ENCODE measurements around the gene MYCBPAP.

Gene MYCBPAP

DNA sequence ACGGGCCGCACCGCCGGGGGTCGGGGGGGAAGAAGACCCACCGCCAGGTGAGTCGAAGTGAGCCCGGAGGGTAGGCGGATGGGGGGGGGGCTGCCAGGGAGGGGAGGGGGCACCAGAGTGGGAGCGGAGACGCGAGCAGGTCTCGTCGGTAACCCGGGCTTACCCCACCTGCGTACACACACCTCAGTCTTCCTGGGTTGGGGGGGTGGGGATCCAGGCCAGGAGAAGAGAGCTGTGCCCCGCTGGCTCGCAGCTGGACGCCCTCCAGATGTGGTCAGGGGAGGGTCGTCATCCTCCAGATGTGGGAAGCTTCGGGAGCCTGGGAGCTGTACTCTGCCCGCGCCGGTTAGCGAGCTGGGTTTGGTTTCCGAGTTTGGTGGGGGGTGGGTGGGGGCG, 53.5 kb downstream of the MYCBPAP start:
- no peak for DNase-seq (ENCODE audit: low read depth, low spot score)
- H3K4me3 ChIP-seq (ENCODE audit: low read length) = no peak overlapping the region

DNA sequence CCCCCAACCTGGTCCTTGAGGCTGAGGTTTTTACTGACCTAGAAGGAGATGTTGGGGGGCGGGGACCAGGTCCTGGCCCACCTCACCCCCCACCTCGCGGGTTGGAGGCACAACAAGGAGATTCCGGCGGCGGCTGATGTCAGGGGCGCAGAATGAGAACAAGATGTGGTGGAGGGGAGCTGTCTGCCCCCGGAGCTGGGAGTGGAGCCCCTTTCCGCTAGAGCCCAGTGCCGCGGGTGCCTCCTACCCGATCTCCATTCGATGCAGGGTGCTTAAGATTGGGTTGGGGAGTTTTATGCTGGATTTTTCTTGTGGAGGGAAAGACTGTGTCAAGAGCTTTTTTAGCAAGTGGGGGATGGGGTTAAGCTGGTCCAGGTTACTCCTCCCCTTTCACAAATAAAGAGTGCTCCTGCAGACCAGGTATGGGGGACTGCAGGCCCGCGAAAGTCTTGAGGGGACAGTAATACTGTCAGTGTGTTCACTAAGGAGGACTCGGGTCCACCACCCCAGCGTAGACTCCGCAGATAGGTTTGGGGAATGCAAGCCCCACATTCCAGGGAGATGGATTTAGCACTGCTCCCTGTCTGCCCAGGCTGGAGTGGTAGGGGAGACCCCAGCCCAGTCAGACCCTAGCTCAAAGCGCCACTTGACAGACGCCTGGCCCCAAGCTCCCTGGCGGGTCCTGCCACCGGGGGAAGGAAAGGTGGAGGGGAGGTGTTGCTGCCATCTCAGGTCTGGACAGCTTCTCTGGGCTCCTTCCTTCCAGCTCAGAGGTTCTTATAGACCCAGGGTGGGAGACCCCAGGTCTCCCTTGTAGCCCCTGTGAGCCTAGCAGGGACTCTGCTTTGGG, 54.2 kb downstream of the MYCBPAP start:
- no peak overlapping the region for H3K4me3 ChIP-seq (ENCODE audit: low read length)
- DNase-seq (ENCODE audit: low read depth, low spot score) = no peak

DNA sequence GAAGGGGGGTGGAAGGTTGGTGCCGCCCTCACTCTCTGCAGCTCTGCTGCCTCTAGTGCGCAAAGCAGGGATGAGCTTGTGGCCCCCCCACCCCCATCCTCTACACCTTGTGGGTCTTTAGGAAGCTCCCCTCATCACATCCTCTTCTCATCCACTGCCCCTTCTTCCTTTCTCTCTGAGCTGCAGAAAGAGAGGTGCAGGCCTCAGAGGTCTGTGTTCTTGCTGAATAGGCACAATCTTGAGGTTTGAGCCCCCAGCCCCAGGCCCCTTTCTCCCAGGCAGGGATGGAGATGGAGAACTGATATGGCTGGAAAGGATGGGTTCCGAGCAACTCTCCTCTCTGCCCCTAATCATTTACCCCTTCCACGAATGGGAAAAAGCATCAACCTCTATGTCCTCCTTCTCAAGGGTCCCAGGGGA, 54.9 kb downstream of the MYCBPAP start:
- DNase-seq (ENCODE audit: low read depth, low spot score) = no peak
- H3K4me3 ChIP-seq (ENCODE audit: low read length) = no peak overlapping the region

GRCh38 chr17:50564916-50565315, 56.7 kb downstream of the MYCBPAP start:
- DNase-seq (ENCODE audit: low read depth, low spot score) = no peak
- no peak overlapping the region for H3K4me3 ChIP-seq (ENCODE audit: low read length)

DNA sequence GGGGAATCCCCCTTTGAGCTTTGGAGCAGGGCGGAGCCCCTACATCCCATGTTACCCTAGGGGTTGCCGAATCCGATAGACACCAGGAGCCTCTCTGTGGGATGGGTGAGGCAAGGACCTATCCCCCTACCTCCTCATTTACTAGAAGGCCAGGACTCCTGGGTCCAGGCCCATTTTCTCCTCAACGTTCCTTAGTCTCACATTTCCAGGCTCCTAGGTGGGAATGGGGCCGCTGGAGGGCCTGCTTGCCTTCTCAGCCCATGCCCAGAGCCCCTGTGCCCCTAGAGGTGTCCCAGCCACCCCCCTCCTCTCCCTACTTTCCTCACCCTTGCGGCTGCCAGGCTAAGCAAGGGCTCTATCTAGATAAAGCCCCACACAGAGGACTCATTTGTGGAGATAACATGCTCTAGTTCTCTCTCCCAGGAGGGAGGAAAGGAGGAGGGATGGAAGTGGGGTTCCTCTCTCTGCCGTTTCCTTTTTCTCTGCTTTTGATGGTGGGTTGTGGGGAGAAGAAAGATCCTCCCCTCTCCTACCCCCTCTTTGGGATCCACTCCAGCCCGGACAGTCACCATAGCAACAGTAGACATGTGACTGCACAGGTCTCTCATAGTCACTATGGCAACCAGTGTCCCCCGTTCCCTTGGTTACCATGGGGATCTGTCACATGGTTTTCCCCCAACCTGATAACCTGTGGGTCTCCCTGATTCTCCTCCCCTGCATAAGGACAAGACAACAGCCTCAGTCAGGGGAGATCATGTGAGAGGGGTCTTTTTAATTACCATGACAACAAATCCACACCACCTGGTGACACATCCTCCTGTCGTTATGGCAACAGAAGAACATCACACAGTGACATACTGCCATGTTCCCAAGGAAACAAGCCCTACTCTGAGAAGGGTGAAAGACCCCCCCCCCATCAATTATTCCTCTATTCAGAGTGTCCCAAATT, 57.4 kb downstream of the MYCBPAP start:
- no peak for DNase-seq (ENCODE audit: low read depth, low spot score)
- H3K4me3 ChIP-seq (ENCODE audit: low read length) = no peak overlapping the region

DNA sequence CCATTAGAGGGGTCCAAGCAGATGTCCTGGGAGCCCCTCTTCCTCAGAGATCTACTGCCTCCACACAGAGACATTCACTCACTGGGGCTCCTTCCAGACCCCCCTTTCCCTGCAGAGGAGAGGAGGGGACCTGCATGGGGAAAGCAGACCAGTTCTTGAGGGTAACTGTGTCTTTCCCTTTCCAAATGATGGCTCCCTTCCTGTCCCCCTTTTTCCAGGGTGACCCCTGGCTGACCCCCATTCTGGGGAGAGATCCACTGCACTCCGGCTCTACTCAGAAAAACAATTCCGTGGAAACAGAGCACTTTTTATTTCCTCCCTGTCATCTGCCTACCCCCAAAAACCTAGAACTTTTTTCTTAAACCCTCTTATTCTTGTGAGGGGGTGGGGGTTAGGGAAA, 58.6 kb downstream of the MYCBPAP start:
- H3K4me3 ChIP-seq (ENCODE audit: low read length) = no peak overlapping the region
- DNase-seq (ENCODE audit: low read depth, low spot score) = no peak

- DNase-seq (ENCODE audit: low read depth, low spot score) = no peak
These were observed 60.4 kb downstream of the MYCBPAP start for GRCh38 chr17:50568659-50569058.

GRCh38 chr17:50569592-50569991, 61.4 kb downstream of the MYCBPAP start:
- H3K4me3 ChIP-seq (ENCODE audit: low read length) = no peak overlapping the region
- DNase-seq (ENCODE audit: low read depth, low spot score) = no peak

More at GRCh38 chr17:50568659-50569058, 60.4 kb downstream of the MYCBPAP start:
- no peak overlapping the region for H3K4me3 ChIP-seq (ENCODE audit: low read length)

DNA sequence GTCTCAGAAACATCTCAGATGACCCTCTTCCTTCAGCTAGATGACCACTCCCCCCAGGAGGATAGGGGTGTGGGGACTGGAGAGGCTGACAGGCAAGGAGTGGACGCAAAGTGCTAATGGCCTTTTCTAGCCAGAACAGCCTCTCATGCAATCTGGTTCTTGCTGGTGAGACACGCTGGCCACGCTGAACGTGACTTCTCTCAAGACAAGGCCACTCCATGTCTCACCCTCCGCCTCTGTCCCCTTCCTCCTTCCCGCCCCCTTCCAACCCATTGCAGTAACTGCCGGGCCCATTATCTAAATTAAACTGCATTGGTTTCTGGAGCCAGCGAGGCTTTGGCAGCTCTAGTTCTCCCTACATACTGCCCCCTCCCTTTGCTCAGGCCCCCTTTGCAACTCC, 61.8 kb downstream of the MYCBPAP start:
- H3K4me3 ChIP-seq (ENCODE audit: low read length) = no peak overlapping the region
- no peak for DNase-seq (ENCODE audit: low read depth, low spot score)

DNA sequence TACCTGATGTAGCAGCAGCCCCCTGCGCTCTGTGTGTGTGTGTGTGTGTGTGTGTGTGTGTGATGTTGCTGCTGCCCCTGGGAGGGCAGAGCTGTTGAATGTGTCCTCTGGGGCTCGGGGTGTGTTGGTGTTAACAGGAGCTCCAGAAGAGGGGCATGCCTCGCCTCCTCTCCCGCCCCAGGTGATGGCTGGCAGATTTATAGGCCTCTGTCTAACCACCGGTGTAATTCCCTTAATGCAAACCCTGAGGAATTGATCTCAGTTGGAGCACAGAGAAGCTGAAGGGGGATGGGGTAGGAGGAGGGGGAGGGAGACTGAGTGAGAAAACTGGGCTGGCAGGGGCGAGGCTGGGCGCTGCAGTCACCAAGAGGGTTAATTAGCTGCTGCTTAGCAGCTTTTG, 62.3 kb downstream of the MYCBPAP start:
- no peak overlapping the region for H3K4me3 ChIP-seq (ENCODE audit: low read length)
- no peak for DNase-seq (ENCODE audit: low read depth, low spot score)

DNA sequence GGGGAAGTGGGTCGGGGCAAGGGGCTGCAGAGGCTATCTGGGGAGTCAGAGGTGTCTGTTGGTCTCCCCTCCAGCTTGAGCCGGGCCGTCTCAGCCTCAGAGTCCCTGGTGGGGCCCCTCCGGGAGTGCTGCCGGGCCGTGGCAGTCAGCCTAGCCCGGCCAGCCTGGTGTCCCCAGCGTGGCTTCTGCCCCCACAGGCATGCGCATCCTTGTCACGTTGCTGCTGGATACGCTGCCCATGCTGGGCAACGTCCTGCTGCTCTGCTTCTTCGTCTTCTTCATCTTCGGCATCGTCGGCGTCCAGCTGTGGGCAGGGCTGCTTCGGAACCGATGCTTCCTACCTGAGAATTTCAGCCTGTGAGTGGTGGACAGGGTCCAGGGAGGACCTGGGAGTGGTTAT, 63.4 kb downstream of the MYCBPAP start:
- no peak for DNase-seq (ENCODE audit: low read depth, low spot score)
- H3K4me3 ChIP-seq (ENCODE audit: low read length) = no peak overlapping the region

DNA sequence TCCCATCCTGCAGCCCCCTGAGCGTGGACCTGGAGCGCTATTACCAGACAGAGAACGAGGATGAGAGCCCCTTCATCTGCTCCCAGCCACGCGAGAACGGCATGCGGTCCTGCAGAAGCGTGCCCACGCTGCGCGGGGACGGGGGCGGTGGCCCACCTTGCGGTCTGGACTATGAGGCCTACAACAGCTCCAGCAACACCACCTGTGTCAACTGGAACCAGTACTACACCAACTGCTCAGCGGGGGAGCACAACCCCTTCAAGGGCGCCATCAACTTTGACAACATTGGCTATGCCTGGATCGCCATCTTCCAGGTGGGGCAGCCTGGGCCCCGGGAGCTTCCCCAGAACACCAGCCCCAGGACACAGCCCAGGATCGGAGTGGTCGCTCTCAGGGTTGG, 64.3 kb downstream of the MYCBPAP start:
- DNase-seq (ENCODE audit: low read depth, low spot score) = no peak

GRCh38 chr17:50573866-50574611, 65.8 kb downstream of the MYCBPAP start:
- no peak overlapping the region for H3K4me3 ChIP-seq (ENCODE audit: low read length)
- no peak for DNase-seq (ENCODE audit: low read depth, low spot score)

More for the DNA sequence above, 64.3 kb downstream of the MYCBPAP start:
- H3K4me3 ChIP-seq (ENCODE audit: low read length) = no peak overlapping the region

GRCh38 chr17:50575581-50576210, 67.5 kb downstream of the MYCBPAP start:
- no peak overlapping the region for H3K4me3 ChIP-seq (ENCODE audit: low read length)
- no peak for DNase-seq (ENCODE audit: low read depth, low spot score)

GRCh38 chr17:50576864-50577263, 68.6 kb downstream of the MYCBPAP start:
- H3K4me3 ChIP-seq (ENCODE audit: low read length) = no peak overlapping the region
- no peak for DNase-seq (ENCODE audit: low read depth, low spot score)

DNA sequence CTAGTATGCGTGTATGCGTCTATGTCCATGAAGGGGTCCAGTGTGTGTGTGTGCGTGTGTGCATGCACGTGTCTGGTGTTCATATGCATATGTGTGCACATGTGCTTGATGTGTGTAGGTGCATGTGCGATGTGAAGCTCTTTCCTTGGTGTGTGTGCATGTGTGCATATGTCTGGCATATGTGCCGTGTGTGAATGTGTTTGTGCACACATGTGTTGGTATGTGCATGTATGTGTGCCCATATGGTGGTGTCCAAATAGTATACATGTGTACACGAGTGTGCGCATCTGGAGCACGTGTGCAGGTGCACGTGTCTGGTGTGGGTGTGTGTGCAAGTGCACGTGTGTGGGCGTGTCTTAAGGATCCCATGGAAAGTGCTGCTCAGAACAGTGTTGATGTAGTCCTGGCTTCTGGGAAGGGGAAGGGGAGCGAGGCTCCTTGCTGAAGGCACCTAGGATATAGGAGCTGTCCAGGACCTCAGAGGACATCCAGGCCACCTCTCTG, 69.3 kb downstream of the MYCBPAP start:
- no peak overlapping the region for H3K4me3 ChIP-seq (ENCODE audit: low read length)
- DNase-seq (ENCODE audit: low read depth, low spot score) = no peak

DNA sequence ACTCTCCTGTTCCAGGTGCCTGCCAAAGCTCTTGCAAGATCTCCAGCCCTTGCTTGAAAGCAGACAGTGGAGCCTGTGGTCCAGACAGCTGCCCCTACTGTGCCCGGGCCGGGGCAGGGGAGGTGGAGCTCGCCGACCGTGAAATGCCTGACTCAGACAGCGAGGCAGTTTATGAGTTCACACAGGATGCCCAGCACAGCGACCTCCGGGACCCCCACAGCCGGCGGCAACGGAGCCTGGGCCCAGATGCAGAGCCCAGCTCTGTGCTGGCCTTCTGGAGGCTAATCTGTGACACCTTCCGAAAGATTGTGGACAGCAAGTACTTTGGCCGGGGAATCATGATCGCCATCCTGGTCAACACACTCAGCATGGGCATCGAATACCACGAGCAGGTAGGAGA, 69.9 kb downstream of the MYCBPAP start:
- no peak overlapping the region for H3K4me3 ChIP-seq (ENCODE audit: low read length)
- DNase-seq (ENCODE audit: low read depth, low spot score) = no peak

DNA sequence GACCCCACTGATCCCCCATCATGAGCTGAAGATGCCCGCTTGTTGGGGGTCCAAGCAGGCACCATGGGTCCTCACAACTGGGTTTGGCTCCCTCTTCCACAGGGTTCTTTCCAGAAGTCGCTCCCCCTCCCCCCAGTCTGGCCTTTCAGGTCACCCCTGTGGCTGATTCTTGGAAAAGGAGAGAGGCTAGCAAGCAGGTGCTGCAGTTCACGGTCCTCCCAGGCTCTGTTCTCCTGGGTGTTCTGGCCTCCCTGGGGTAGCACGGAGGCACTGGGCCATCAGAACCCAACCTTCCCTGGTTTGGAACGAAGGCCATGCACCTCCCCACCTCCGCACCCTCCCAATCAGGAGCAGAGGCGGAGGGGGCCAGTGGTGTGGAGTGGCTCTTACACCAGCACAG, 71.2 kb downstream of the MYCBPAP start:
- no peak for DNase-seq (ENCODE audit: low read depth, low spot score)
- no peak overlapping the region for H3K4me3 ChIP-seq (ENCODE audit: low read length)

GRCh38 chr17:50580646-50581045, 72.4 kb downstream of the MYCBPAP start:
- no peak overlapping the region for H3K4me3 ChIP-seq (ENCODE audit: low read length)
- DNase-seq (ENCODE audit: low read depth, low spot score) = no peak
